22Rv1 (cell line): Measurements from ENCODE around the gene IDI2.

Experiments
- H3K27ac ChIP-seq: fragments of 450-650 bp; 2 replicates; pipeline ENCODE4 v1.5.1; 2017
- CTCF ChIP-seq: fragments of 450-650 bp; IDR thresholded peaks from 2 replicates; pipeline ENCODE4 v1.5.1; 2017; ENCODE audit warnings: mild to moderate bottlenecking
- ZFX ChIP-seq: fragments of 450-650 bp; IDR thresholded peaks from 2 replicates; pipeline ENCODE4 v1.6.1; 2017; ENCODE audit warnings: antibody characterized with exemption, borderline replicate concordance

IDI2 gene

DNA sequence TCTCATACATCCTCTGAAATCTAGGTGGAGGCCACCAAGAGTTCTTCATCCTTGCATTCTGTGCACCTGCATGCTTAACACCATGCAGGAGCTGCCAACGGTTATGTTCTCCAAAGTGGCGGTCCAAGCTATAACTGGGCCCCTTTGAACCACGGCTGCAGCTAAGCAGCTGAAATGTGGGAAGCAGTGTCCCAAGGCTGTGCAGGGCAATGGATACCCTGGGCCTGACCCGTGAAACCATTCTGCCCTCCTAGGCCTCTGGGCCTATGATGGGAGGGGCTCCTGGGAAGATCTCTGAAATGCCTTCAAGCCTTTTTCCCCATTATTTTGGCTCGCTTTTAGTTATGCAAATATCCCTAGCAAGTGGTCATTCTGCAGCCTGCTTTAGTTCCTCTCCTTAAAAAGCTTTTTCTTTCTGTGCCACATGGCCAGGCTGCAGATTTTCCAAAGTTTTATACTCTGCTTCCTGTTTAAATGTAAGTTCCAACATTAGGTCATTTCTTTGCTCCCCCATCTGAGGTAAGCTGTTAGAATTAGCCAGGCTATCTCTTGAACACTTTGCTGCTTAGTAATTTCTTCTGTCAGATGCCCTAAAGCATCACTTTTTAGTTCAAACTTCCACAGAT lies 45.1 kb downstream of the IDI2 start:
- no peak overlapping the region for H3K27ac ChIP-seq
- TF ChIP-seq CTCF (no peak), ZFX (no peak)

- TF ChIP-seq CTCF: no peak
- no peak for TF ChIP-seq ZFX
Measured at GRCh38 chr10:978826-979421, 46.7 kb downstream of the IDI2 start.

DNA sequence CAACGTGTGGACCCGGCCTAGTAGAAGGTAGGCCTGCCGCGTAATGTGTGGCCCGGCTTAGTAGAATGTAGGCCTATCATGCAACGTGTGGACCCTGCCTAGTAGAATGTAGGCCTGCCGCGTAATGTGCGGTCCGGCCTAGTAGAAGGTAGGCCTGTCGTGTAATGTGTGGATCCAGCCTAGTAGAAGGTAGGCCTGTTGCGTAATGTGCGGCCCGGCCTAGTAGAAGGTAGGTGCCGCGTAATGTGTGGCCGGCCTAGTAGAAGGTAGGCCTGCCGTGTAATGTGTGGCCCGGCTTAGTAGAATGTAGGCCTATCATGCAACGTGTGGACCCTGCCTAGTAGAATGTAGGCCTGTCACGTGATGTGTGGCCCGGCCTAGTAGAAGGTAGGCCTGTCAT lies 49.3 kb downstream of the IDI2 start:
- TF ChIP-seq ZFX (no peak), CTCF (no peak)
- no peak overlapping the region for H3K27ac ChIP-seq

More at GRCh38 chr10:978826-979421, 46.7 kb downstream of the IDI2 start:
- no peak overlapping the region for H3K27ac ChIP-seq

DNA sequence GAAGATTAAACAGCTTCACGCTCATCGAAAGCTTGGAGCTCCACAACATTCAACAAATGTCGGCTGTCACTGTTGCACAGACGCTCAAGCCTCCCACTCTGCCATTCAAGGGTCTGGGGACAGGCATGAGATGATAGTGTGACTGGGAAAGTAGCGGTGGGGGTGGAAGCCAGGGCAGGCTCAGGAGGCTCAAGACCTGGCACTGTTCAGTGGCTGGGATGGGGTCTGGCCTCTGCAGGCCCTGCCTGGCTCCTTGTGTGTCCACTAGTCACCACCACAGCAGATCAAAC lies 50.9 kb downstream of the IDI2 start:
- TF ChIP-seq CTCF: no peak
- no peak for TF ChIP-seq ZFX
- no peak overlapping the region for H3K27ac ChIP-seq

DNA sequence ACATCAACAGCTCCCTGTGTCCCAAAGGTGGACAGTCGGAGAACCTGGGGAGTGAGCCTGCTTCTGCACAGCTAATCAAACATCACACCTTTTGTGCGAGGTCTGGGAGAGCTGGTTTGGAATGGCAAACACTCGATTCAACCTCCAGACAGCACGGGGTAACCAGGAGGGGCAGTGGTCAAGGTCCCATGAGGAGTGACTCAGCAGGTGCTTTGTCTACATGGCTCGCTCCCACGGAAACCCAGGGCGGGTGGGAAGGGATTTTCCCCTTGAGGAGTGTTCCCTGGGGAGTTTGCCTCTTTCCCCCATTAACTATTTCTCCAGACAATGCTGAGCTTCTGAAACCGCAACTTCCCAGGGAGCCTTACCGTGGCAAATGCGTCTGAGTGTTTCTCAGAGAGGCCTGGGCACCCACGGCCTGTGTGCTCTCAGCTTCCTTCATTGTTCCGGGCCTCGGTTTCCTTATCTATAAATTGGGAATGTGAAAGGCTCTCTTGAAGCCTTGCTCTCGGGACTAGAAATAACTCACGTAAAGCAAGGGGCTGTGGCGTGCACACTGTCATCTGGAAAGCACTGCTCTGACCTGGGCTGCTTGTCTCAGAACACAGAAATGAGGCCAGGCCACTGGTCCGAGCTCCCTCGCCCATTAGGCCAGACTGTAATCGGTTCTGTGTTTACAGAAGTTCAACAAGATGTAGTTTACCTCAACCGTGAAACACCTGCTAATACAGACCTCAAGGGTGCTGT lies 51.4 kb downstream of the IDI2 start:
- TF ChIP-seq CTCF (no peak), ZFX (no peak)
- no peak overlapping the region for H3K27ac ChIP-seq

DNA sequence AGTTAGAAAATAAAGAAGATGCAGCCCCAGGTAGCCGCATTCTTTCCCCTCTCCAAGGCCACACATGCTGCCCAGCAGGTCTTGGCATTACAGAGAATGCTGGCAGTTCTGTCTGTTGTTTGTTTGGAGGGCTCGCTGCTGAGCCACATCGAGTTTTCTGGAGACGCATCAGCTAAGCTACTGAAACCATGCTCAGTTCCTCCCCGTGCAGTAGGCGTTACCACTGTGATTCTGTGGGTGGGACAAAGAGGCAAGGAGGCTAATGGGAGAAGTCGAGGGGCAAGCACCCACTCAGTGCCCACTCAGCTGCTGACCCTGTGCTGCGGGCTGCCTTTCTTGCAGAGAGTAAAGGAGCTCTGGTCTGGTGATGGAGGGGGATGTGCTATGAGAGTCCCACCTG lies 52.9 kb downstream of the IDI2 start:
- TF ChIP-seq CTCF: no peak
- H3K27ac ChIP-seq: no peak overlapping the region

- TF ChIP-seq CTCF (no peak), ZFX (no peak)
- H3K27ac ChIP-seq: no peak overlapping the region
Measured at GRCh38 chr10:971613-972012, 54.0 kb downstream of the IDI2 start.
